ENCODE results near the gene PRIM2. TPM values are rescaled to one million over a fixed set of nuclear protein-coding genes. Genes with fewer than 3 reads are reported as not detected.
A peak's percentile ranks its signal among the peaks of the same experiment; 100 is the strongest.

PRIM2 gene
- polyA plus RNA-seq, 2 of the 4 experiments (the other 2 are of a cell fraction): 15.0 to 20.1 TPM

- ATAC-seq (peak; percentile 82 to 91), FAIRE-seq (no peak), DNase-seq (ENCODE audit: low read depth in 1 of 2, low spot score in 1 of 2) (peak; percentile 71 to 90)
- TF ChIP-seq CBX8 (IDR thresholded peaks at IDR 0.05) (no peak), E2F6 (IDR thresholded peaks at IDR 0.05; ENCODE audit: borderline replicate concordance, low read depth) (0 out of 2 replicates have a peak, but pooled peaks have one; percentile 50), KDM5A (IDR thresholded peaks at IDR 0.05) (peak; percentile 22; the same call in 1 of the 2 replicates), TP53 (CRISPR knock-in tag; IDR thresholded peaks at IDR 0.05) (no peak), CEBPB (IDR thresholded peaks at IDR 0.05) (no peak), POLR2A (IDR thresholded peaks at IDR 0.05; ENCODE audit: low read length) (0 out of 2 replicates have a peak, but pooled peaks have one; percentile 18), RAD21 (conservative IDR thresholded peaks at IDR 0.05 in 1 of 2, IDR thresholded peaks at IDR 0.05 in 1 of 2) (peak; percentile 92 to 95), SMC3 (IDR thresholded peaks at IDR 0.05) (peak; percentile 79), FOSB (CRISPR knock-in tag; IDR thresholded peaks at IDR 0.05) (no peak)
- TF ChIP-seq, protein P1, sequence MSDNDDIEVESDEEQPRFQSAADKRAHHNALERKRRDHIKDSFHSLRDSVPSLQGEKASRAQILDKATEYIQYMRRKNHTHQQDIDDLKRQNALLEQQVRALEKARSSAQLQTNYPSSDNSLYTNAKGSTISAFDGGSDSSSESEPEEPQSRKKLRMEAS (IDR thresholded peaks at IDR 0.05): peak; percentile 65
- TF ChIP-seq, protein P2, sequence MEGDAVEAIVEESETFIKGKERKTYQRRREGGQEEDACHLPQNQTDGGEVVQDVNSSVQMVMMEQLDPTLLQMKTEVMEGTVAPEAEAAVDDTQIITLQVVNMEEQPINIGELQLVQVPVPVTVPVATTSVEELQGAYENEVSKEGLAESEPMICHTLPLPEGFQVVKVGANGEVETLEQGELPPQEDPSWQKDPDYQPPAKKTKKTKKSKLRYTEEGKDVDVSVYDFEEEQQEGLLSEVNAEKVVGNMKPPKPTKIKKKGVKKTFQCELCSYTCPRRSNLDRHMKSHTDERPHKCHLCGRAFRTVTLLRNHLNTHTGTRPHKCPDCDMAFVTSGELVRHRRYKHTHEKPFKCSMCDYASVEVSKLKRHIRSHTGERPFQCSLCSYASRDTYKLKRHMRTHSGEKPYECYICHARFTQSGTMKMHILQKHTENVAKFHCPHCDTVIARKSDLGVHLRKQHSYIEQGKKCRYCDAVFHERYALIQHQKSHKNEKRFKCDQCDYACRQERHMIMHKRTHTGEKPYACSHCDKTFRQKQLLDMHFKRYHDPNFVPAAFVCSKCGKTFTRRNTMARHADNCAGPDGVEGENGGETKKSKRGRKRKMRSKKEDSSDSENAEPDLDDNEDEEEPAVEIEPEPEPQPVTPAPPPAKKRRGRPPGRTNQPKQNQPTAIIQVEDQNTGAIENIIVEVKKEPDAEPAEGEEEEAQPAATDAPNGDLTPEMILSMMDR (IDR thresholded peaks at IDR 0.05): peak; percentile 83
- peak overlapping the region; percentile 76 for H3K4me2 ChIP-seq
- POLR2A ChIA-PET: interaction anchor here (1.5 to 1.7 kb wide), 4 partner anchors 49 to 144 kb away, joined by 3 to 6 read pairs (median 6); partner anchors contain the start of genes BAG2 and RAB23
- H3K27ac ChIP-seq: peak overlapping the region; percentile 80 to 86
- 1% methylated on average over 26 of the region's 26 CpGs for WGBS (ENCODE audit: missing lambda C conversion rate)
- H3K9me3 ChIP-seq: no peaks in the 10 kb centered on the region
- CTCF ChIA-PET: interaction anchor here (0.6 to 3.6 kb wide), 48 partner anchors 9 to 434 kb away, joined by 3 to 44 read pairs (median 4); partner anchors contain the start of genes BAG2, BEND6, RAB23 and ZNF451
- H3K4me3 ChIP-seq: peak overlapping the region; percentile 66
- H3K4me1 ChIP-seq: peaks cover 35% of the 10 kb centered on the region
These were observed 810 bp upstream of the PRIM2 start for GRCh38 chr6:57316581-57317059.

DNA sequence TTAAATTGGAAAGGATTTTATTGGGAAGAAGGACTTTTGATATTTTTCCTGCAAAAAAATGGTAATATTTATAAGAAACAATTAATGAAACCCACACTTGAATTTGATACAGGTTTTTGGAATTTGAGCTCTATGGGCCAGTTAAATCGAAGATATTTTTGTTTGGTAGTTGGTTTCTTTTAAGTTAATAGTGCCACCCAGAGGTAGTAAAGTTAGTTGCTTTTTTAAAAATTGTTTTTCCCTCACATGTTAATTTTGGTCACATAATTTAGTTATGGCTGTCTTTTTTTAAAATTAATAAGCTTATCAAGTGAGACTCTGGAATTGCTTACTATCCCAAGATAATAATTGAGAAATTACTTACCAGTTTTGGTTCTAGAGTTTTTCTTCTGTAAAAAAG lies 7.1 kb downstream of the PRIM2 start:
- no peak overlapping the region for H3K27ac ChIP-seq
- TF ChIP-seq, protein P2 (IDR thresholded peaks at IDR 0.05): peak; percentile 57
- TF ChIP-seq ZNF302 (CRISPR knock-in tag; IDR thresholded peaks at IDR 0.05) (no peak), RAD21 (conservative IDR thresholded peaks at IDR 0.05 in 1 of 2, IDR thresholded peaks at IDR 0.05 in 1 of 2) (peak; percentile 45 to 58), SMC3 (IDR thresholded peaks at IDR 0.05) (0 out of 3 replicates have a peak, but pooled peaks have one; percentile 26)
- DNase-seq (ENCODE audit: low read depth in 1 of 2, low spot score in 1 of 2) (peak in 1 of 2 experiments; percentile 9), FAIRE-seq (no peak), ATAC-seq (no peak)
- ChIA-PET POLR2A (no interaction called here), CTCF (interaction anchor here (1.0 to 2.3 kb wide), 4 partner anchors 8 to 432 kb away, joined by 3 to 8 read pairs (median 4); no protein-coding TSS in a partner anchor)
- H3K4me2 ChIP-seq: no peak overlapping the region
- no peaks in the 10 kb centered on the region for H3K4me1 ChIP-seq
- H3K4me3 ChIP-seq: no peak overlapping the region
- no peaks in the 10 kb centered on the region for H3K9me3 ChIP-seq
- 4% methylated on average over 1 of the region's 1 CpG for WGBS (ENCODE audit: missing lambda C conversion rate)

- ChIA-PET POLR2A (no interaction called here), CTCF (interaction anchor here (1.0 to 1.1 kb wide), 2 partner anchors 11 to 372 kb away, joined by 3 to 5 read pairs; partner anchors contain the start of genes BEND6 and PRIM2)
- Histone ChIP-seq H3K4me1 (no peaks in the 10 kb centered on the region), H3K27ac (no peak overlapping the region), H3K4me2 (no peak overlapping the region), H3K9me3 (peaks cover 3% of the 10 kb centered on the region; the same call in 2 of the 3 replicates), H3K4me3 (no peak overlapping the region)
- no peak for TF ChIP-seq KDM5A (IDR thresholded peaks at IDR 0.05)
- TF ChIP-seq MAFK (IDR thresholded peaks at IDR 0.05; ENCODE audit: partially characterized antibody): peak; percentile 69
- 87% methylated on average over 2 of the region's 2 CpGs for WGBS (ENCODE audit: missing lambda C conversion rate)
- DNase-seq (ENCODE audit: low read depth in 1 of 2, low spot score in 1 of 2) (no peak), ATAC-seq (no peak), FAIRE-seq (no peak)
These were observed 9.9 kb downstream of the PRIM2 start for GRCh38 chr6:57327311-57327710.

Data from A549 (cell line).